IPS-18a (cell line): ENCODE measurements around the gene BCAS1.

ENCODE experiments used
- H3K27ac ChIP-seq: one replicate; pipeline ENCODE4 v1.5.1; 2013; ENCODE audit warnings: low read length
- H3K27me3 ChIP-seq: one replicate; pipeline ENCODE4 v1.6.1; 2013; ENCODE audit warnings: mild to moderate bottlenecking, low read length; ENCODE audit not compliant: control insufficient read depth, insufficient read depth
- H3K36me3 ChIP-seq: one replicate; pipeline ENCODE4 v1.6.1; 2013; ENCODE audit warnings: low read depth, low read length; ENCODE audit not compliant: control insufficient read depth
- H3K4me1 ChIP-seq: one replicate; pipeline ENCODE4 v1.6.1; 2013; ENCODE audit warnings: low read depth, low read length; ENCODE audit not compliant: control insufficient read depth
- H3K4me3 ChIP-seq: one replicate; pipeline ENCODE4 v1.5.1; 2013; ENCODE audit warnings: low read length
- H3K9ac ChIP-seq: one replicate; pipeline ENCODE4 v1.6.1; 2013; ENCODE audit warnings: mild to moderate bottlenecking, low read length, moderate library complexity
- H3K9me3 ChIP-seq: one replicate; pipeline ENCODE4 v1.6.1; 2013; ENCODE audit warnings: low read depth, low read length; ENCODE audit not compliant: control insufficient read depth

Gene BCAS1

DNA sequence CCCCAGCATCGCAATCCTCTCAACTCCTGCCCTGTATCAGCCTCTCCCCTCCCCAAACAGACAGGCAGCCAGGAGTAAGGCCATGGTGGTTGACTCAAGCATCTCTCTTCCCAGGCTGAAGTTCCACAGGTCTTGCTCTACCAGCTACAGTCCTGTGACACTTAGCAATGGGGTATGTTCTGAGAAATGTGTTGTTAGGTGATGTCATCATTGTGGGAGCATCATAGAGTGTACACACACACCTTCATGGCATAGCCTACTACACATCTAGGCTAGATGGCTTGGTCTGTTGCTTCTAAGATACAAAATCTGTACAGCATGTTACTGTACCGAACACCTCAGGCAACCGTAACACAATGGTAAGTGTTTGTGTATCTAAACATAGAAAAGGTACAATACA, 29.5 kb upstream of the BCAS1 start:
- Histone ChIP-seq H3K27ac (no peak overlapping the region), H3K9ac (no peak overlapping the region), H3K4me3 (no peak overlapping the region), H3K4me1 (no peaks in the 10 kb centered on the region), H3K9me3 (no peaks in the 10 kb centered on the region), H3K36me3 (no peaks in the 10 kb centered on the region), H3K27me3 (no peaks in the 10 kb centered on the region)

GRCh38 chr20:54098047-54098446, 27.7 kb upstream of the BCAS1 start:
- Histone ChIP-seq H3K9ac (no peak overlapping the region), H3K27me3 (no peaks in the 10 kb centered on the region), H3K36me3 (no peaks in the 10 kb centered on the region), H3K9me3 (no peaks in the 10 kb centered on the region), H3K4me1 (no peaks in the 10 kb centered on the region), H3K4me3 (no peak overlapping the region), H3K27ac (no peak overlapping the region)

DNA sequence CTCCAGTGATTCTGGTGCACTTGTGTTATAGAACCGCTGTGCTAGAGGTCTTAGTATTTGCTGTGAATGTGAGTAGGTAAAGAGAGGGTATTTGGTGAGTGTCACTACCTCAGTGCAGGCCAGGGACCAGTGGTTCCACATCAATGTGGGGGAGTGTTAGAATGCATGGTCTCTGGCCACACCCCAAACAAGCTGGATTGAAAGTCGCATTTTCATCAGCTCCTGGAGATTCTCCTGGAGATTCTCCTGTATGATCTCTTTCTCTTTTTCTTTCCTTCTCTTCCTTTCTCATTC, 26.8 kb upstream of the BCAS1 start:
- Histone ChIP-seq H3K4me3 (no peak overlapping the region), H3K27me3 (no peaks in the 10 kb centered on the region), H3K4me1 (no peaks in the 10 kb centered on the region), H3K27ac (no peak overlapping the region), H3K9me3 (no peaks in the 10 kb centered on the region), H3K36me3 (no peaks in the 10 kb centered on the region), H3K9ac (no peak overlapping the region)

- H3K4me1 ChIP-seq = no peaks in the 10 kb centered on the region
Observed at GRCh38 chr20:54095824-54096223, 25.4 kb upstream of the BCAS1 start.

GRCh38 chr20:54094268-54094580, 23.8 kb upstream of the BCAS1 start:
- H3K36me3 ChIP-seq = no peaks in the 10 kb centered on the region
- H3K4me3 ChIP-seq = no peak overlapping the region
- H3K27ac ChIP-seq = no peak overlapping the region
- no peaks in the 10 kb centered on the region for H3K4me1 ChIP-seq
- H3K9me3 ChIP-seq = no peaks in the 10 kb centered on the region
- H3K27me3 ChIP-seq = no peaks in the 10 kb centered on the region
- no peak overlapping the region for H3K9ac ChIP-seq

More at GRCh38 chr20:54095824-54096223, 25.4 kb upstream of the BCAS1 start:
- Histone ChIP-seq H3K9me3 (no peaks in the 10 kb centered on the region), H3K27me3 (no peaks in the 10 kb centered on the region), H3K9ac (no peak overlapping the region), H3K36me3 (no peaks in the 10 kb centered on the region), H3K4me3 (no peak overlapping the region), H3K27ac (no peak overlapping the region)

DNA sequence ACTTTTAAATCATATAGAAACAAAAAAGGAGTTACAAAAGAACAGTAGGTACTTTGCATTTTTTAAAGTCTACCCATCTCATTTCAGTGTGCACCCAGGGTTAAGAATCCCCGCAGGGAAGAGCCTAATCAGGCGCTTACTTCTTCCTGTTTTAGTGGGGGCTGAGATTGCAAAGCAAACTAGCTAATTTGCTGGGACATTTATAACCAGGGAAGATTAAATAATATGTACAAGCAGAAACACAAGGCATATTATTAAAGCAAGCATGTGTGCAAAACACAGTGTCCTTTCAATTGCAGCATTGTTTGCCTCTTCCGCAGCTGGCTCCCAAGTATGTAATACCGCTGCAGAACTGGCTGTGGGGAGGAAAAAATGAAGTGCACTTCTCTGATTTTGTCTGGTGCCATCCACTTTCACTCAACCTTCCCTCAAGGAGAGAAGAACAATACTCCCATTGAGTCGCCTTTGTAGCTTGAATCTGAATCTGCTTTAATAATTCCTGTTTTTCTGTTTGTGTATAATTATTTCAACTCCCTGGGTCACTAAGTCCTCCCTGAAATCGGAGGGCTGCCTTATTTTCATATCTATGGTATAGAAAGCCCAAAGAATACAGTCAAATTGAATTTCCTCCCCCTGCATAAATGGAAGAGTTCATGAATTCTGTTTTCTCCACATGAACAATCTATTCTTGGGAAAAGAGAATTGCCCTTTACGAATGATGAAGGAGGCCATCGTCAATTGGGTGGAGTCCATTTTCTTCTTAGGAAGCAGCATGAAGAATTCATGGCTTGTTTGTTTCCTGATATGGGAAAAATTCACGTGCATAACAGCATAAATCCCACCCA, 23.3 kb upstream of the BCAS1 start:
- no peak overlapping the region for H3K4me3 ChIP-seq
- no peaks in the 10 kb centered on the region for H3K36me3 ChIP-seq
- H3K9ac ChIP-seq = no peak overlapping the region
- H3K4me1 ChIP-seq = no peaks in the 10 kb centered on the region
- H3K27me3 ChIP-seq = no peaks in the 10 kb centered on the region
- no peak overlapping the region for H3K27ac ChIP-seq
- no peaks in the 10 kb centered on the region for H3K9me3 ChIP-seq

GRCh38 chr20:54092021-54092420, 21.6 kb upstream of the BCAS1 start:
- H3K27ac ChIP-seq = no peak overlapping the region
- no peaks in the 10 kb centered on the region for H3K36me3 ChIP-seq
- no peak overlapping the region for H3K9ac ChIP-seq
- no peaks in the 10 kb centered on the region for H3K4me1 ChIP-seq
- no peaks in the 10 kb centered on the region for H3K27me3 ChIP-seq
- H3K4me3 ChIP-seq = no peak overlapping the region
- H3K9me3 ChIP-seq = no peaks in the 10 kb centered on the region

GRCh38 chr20:54091120-54091480, 20.7 kb upstream of the BCAS1 start:
- H3K27ac ChIP-seq = no peak overlapping the region

DNA sequence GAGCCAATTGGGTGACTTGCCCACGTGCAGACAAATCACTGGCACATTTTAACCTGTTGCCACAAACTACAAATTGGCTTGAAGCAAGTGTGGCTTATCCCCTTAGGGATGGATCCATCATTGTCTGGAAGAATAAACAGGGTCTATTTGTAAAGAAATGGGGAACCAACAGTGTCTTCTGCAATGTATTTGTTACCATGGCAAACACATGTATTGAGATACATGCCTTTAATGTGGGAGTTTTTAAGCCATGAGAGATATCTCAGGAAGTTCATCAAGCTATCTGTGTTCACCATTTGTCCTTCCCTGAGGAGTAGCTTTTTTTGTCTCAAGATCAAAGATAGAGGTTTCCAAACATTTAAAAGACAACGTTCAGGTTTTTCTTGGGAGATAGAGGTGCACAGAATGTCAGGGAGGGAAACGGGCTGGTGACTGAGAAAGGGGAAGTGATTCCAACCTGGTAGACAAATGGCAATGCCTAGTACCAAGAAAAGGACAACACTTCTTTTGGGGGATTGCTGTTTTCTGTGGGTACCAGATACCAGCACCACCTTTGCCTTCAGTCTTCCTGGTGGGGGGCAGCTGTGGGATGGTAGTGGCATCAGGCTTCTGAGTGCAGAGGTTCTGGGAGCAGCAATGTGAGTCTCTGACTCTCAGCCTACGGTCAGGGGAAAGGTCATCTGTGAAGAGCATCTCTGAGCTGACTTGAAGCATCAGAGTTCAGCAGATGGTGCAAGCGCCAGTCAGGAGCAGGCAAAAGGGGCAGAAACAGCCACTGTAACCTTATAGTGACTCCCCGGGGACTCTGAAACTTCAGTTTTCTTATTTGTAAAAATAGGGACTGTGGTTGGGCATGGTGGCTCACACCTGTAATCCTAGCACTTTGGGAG, 20.1 kb upstream of the BCAS1 start:
- Histone ChIP-seq H3K36me3 (no peaks in the 10 kb centered on the region), H3K4me3 (no peak overlapping the region), H3K9me3 (no peaks in the 10 kb centered on the region), H3K9ac (no peak overlapping the region), H3K27ac (no peak overlapping the region), H3K27me3 (no peaks in the 10 kb centered on the region), H3K4me1 (no peaks in the 10 kb centered on the region)

More at GRCh38 chr20:54091120-54091480, 20.7 kb upstream of the BCAS1 start:
- Histone ChIP-seq H3K27me3 (no peaks in the 10 kb centered on the region), H3K36me3 (no peaks in the 10 kb centered on the region), H3K4me3 (no peak overlapping the region), H3K4me1 (no peaks in the 10 kb centered on the region), H3K9me3 (no peaks in the 10 kb centered on the region), H3K9ac (no peak overlapping the region)

- Histone ChIP-seq H3K27ac (no peak overlapping the region), H3K4me1 (no peaks in the 10 kb centered on the region), H3K27me3 (no peaks in the 10 kb centered on the region), H3K9me3 (no peaks in the 10 kb centered on the region), H3K4me3 (no peak overlapping the region), H3K9ac (no peak overlapping the region), H3K36me3 (no peaks in the 10 kb centered on the region)
Observed at GRCh38 chr20:54088430-54088829, 18.0 kb upstream of the BCAS1 start.

GRCh38 chr20:54086507-54087039, 16.2 kb upstream of the BCAS1 start:
- no peaks in the 10 kb centered on the region for H3K36me3 ChIP-seq
- no peak overlapping the region for H3K27ac ChIP-seq
- H3K4me3 ChIP-seq = no peak overlapping the region
- H3K9ac ChIP-seq = no peak overlapping the region
- no peaks in the 10 kb centered on the region for H3K27me3 ChIP-seq
- H3K4me1 ChIP-seq = no peaks in the 10 kb centered on the region
- H3K9me3 ChIP-seq = no peaks in the 10 kb centered on the region
